Prostate gland (tissue), 2 donors: ENCODE data around the gene MFAP3L. TPM values are rescaled to one million over a fixed set of nuclear protein-coding genes. Genes with fewer than 3 reads are reported as not detected.
A peak's percentile ranks its signal among the peaks of the same experiment; 100 is the strongest.

ENCODE experiments used
- DNase-seq: peaks from one replicate; pipeline ENCODE4 v3.0.0-alpha.2; 2019; ENCODE audit warnings: low spot score
- H3K27ac ChIP-seq, 2 donors: fragments of 200-600 bp; sonication (generic); 2 replicates each; pipeline ENCODE4 v1.5.1; 2017 to 2019
- H3K27me3 ChIP-seq: fragments of 200-600 bp; sonication (generic); replicated peaks from 2 replicates; pipeline ENCODE4 v1.5.1; 2019; ENCODE audit not compliant: insufficient read depth
- H3K36me3 ChIP-seq, 2 donors: fragments of 200-600 bp; sonication (generic); 1 replicate in 1 of 2; 2 replicates in 1 of 2; pipeline versions ENCODE4 v1.5.1 to v1.8.1; 2017 to 2019
- H3K4me1 ChIP-seq: fragments of 200-600 bp; sonication (generic); replicated peaks from 2 replicates; pipeline ENCODE4 v1.5.1; 2019
- H3K4me3 ChIP-seq, 2 donors: fragments of 200-600 bp; sonication (generic); 2 replicates each; pipeline ENCODE4 v1.5.1; 2017 to 2019
- H3K9me3 ChIP-seq: fragments of 200-600 bp; sonication (generic); 2 replicates; pipeline ENCODE4 v1.5.1; 2017
- CTCF ChIP-seq, 4 experiments: fragments of 200-600 bp in 2 of 4; fragments of 450-650 bp in 2 of 4; sonication (generic) in 2 of 4; IDR thresholded peaks; 1 replicate in 3 of 4; 2 replicates in 1 of 4; pipeline ENCODE4 v1.5.1; 2016 to 2019; ENCODE audit warnings: antibody characterized with exemption in 4 of 4, mild to moderate bottlenecking in 2 of 4, moderate library complexity in 2 of 4
- POLR2A ChIP-seq: fragments of 450-650 bp; IDR thresholded peaks from one replicate; pipeline ENCODE4 v1.6.1; 2016; ENCODE audit warnings: antibody characterized with exemption, mild to moderate bottlenecking
- POLR2AphosphoS5 ChIP-seq: sonication (generic); formaldehyde crosslinking; IDR thresholded peaks from one replicate; pipeline ENCODE4 v1.6.1; 2017; ENCODE audit warnings: antibody characterized with exemption
- WGBS: methylation state at CpG from one replicate; pipeline ENCODE4 v1.1.5; 2018; 5-methylcytosine and 5-hydroxymethylcytosine counted together
- intact Hi-C: fragments of 100-400 bp; cut with DNase I; formaldehyde crosslinking; loops from one replicate; pipeline ENCODE4 v1.14.2; 2022
- total RNA-seq, 2 donors: library from RNA; depleted of rRNA; stranded (reverse); fragments of >200 nt; gene quantifications; one replicate each; pipeline ENCODE4 v1.1.0, GENCODE V29; 2016

MFAP3L gene
- 10 to 100 TPM; 10.0 to 32.2 TPM for total RNA-seq

GRCh38 chr4:170026253-170027021 is at the start of gene MFAP3L:
Gene MFAP3L, minus strand, starts transcription at chr4:170026395. Its CDS starts 20,518 bp downstream, at chr4:170005877.
- H3K4me3 ChIP-seq: peak within 1 kb of the TSS; percentile 77 to 89
- no peaks in the 10 kb centered on the region for H3K27me3 ChIP-seq
- no peaks in the 10 kb centered on the region for H3K4me1 ChIP-seq
- peak within 1 kb of the TSS; percentile 80 to 87 for H3K27ac ChIP-seq
- TF ChIP-seq POLR2AphosphoS5 (no peak), CTCF (IDR thresholded peaks at IDR 0.05) (peak in 1 of 4 experiments; percentile 35), POLR2A (peak; percentile 23)
- H3K36me3 ChIP-seq: no peaks in the 10 kb centered on the region
- WGBS: under 1% methylated on average over 65 of the region's 86 CpGs
- H3K9me3 ChIP-seq: no peaks in the 10 kb centered on the region
- intact Hi-C loops: loop anchor here (10.0 kb wide), 1 partner anchor 402 kb away; the partner anchor contains the start of gene CLCN3
- peak; percentile 86 for DNase-seq

GRCh38 chr4:170071196-170071595 is 45.0 kb upstream of the MFAP3L start:
- Histone ChIP-seq H3K27me3 (no peaks in the 10 kb centered on the region), H3K36me3 (no peaks in the 10 kb centered on the region), H3K27ac (no peak overlapping the region), H3K4me3 (no peak overlapping the region), H3K9me3 (no peaks in the 10 kb centered on the region), H3K4me1 (no peaks in the 10 kb centered on the region)
- intact Hi-C loops: no loop called here
- TF ChIP-seq POLR2AphosphoS5: no peak
- no peak for TF ChIP-seq CTCF (IDR thresholded peaks at IDR 0.05)
- TF ChIP-seq POLR2A: no peak
- DNase-seq: no peak
- WGBS: 93% methylated on average over 6 of the region's 6 CpGs

GRCh38 chr4:170068438-170069128 is 42.4 kb upstream of the MFAP3L start:
- WGBS: 84% methylated on average over 8 of the region's 8 CpGs
- Histone ChIP-seq H3K4me3 (no peak overlapping the region), H3K9me3 (no peaks in the 10 kb centered on the region), H3K4me1 (no peaks in the 10 kb centered on the region), H3K27ac (no peak overlapping the region), H3K27me3 (no peaks in the 10 kb centered on the region), H3K36me3 (no peaks in the 10 kb centered on the region)
- intact Hi-C loops: no loop called here
- DNase-seq: no peak
- TF ChIP-seq POLR2A (no peak), POLR2AphosphoS5 (no peak), CTCF (IDR thresholded peaks at IDR 0.05) (no peak)

- H3K4me1 ChIP-seq: no peaks in the 10 kb centered on the region
- intact Hi-C loops: no loop called here
- no peak for DNase-seq
- TF ChIP-seq POLR2A (no peak), CTCF (IDR thresholded peaks at IDR 0.05) (no peak), POLR2AphosphoS5 (no peak)
- H3K4me3 ChIP-seq: no peak overlapping the region
- H3K27me3 ChIP-seq: no peaks in the 10 kb centered on the region
- no peaks in the 10 kb centered on the region for H3K9me3 ChIP-seq
- H3K36me3 ChIP-seq: no peaks in the 10 kb centered on the region
- 72% methylated on average over 4 of the region's 4 CpGs for WGBS
- H3K27ac ChIP-seq: no peak overlapping the region
Observed at GRCh38 chr4:170059421-170059820, 33.2 kb upstream of the MFAP3L start.
